Muscle layer of colon (tissue), 2 donors: ENCODE results near the gene TOR1AIP1.

Experiments used
- H3K27ac ChIP-seq: one replicate; pipeline ENCODE4 v1.7.0; 2013; ENCODE audit warnings: low read depth, mild to moderate bottlenecking, low read length, moderate library complexity
- H3K27me3 ChIP-seq, 2 donors: one replicate each; pipeline ENCODE4 v1.7.0; 2013; ENCODE audit warnings: low read length in 2 of 2, mild to moderate bottlenecking in 2 of 2; ENCODE audit not compliant: insufficient read depth in 2 of 2, control insufficient read depth in 1 of 2
- H3K36me3 ChIP-seq: one replicate; pipeline ENCODE4 v1.7.0; 2013; ENCODE audit warnings: mild to moderate bottlenecking, low read length; ENCODE audit not compliant: insufficient read depth
- H3K4me1 ChIP-seq: one replicate; pipeline ENCODE4 v1.7.0; 2013; ENCODE audit warnings: mild to moderate bottlenecking, low read length; ENCODE audit not compliant: insufficient read depth
- H3K4me3 ChIP-seq, 2 donors: one replicate each; pipeline ENCODE4 v1.7.0; 2013; ENCODE audit warnings: low read length in 2 of 2, low read depth in 1 of 2, mild to moderate bottlenecking in 1 of 2, moderate library complexity in 1 of 2
- H3K9ac ChIP-seq: one replicate; pipeline ENCODE4 v1.7.0; 2013; ENCODE audit warnings: low read length
- H3K9me3 ChIP-seq: one replicate; pipeline ENCODE4 v1.7.0; 2013; ENCODE audit warnings: mild to moderate bottlenecking, low read length
- donor health status: abdominal sarcoma.
- donor health status: Adenocarcinoma of cecum.

TOR1AIP1 gene

DNA sequence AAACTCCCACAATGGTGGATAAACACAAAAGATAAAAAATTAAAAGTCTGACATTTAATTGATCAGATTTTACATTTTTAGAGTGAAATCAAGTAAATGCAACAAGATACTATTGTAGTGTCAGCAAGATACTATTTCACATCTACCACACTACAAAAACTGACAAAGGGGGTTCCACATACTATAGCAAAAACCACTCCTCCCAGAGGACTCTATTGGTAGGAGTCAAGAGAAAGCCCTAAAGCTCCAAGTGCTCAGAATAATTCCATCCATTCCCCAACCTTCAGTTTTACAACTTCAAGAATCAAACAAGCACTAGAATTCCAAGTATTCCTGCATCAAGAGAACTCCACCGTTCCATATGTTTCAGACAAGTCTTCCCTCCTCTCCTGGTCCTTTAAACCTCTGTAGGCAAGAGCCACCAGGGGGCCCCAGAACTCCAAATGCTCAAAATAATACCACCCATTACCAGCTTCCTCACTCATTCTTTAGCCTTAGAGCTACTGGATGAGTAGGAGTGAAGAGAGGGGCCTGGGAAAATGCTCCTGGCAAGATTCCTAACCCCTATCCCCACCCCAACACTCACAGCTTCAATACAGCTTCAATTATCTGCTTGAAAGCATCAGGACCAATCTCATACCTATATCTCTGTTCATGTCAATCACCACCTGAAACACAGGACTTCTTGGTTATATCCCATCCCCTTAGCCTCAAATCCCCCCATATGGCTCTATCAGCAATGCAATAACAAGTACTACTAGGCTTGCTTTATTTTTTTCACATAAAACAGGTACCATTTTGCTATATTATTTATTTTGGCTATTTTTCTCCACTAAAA, 14.4 kb upstream of the TOR1AIP1 start:
- Histone ChIP-seq H3K27ac (no peak overlapping the region), H3K4me3 (no peak overlapping the region), H3K4me1 (peaks cover 24% of the 10 kb centered on the region), H3K36me3 (peaks cover 31% of the 10 kb centered on the region), H3K27me3 (no peaks in the 10 kb centered on the region), H3K9ac (no peak overlapping the region), H3K9me3 (no peaks in the 10 kb centered on the region)

DNA sequence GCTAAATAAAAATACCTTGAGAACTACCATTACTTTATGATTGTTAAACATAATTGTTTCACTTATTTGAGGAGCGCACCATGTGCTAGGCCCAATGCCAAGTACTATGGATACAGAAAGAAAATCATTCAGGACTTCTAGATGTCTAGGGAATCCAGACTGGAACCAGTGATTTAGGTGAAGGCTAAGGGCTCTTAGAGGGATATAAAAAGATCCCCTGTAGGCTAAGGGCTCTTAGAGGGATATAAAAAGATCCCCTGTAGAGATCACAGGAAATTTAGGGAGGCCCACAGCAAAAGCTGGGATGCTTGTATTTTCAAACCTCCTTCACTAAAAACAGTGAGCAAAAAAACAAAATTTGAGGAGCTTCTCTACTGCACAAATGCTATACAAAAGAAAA, 11.2 kb upstream of the TOR1AIP1 start:
- H3K4me3 ChIP-seq, result no peak overlapping the region
- no peaks in the 10 kb centered on the region for H3K9me3 ChIP-seq
- no peak overlapping the region for H3K27ac ChIP-seq
- peaks cover 32% of the 10 kb centered on the region for H3K4me1 ChIP-seq
- H3K9ac ChIP-seq, result no peak overlapping the region
- H3K36me3 ChIP-seq, result peaks cover 24% of the 10 kb centered on the region
- no peaks in the 10 kb centered on the region for H3K27me3 ChIP-seq

DNA sequence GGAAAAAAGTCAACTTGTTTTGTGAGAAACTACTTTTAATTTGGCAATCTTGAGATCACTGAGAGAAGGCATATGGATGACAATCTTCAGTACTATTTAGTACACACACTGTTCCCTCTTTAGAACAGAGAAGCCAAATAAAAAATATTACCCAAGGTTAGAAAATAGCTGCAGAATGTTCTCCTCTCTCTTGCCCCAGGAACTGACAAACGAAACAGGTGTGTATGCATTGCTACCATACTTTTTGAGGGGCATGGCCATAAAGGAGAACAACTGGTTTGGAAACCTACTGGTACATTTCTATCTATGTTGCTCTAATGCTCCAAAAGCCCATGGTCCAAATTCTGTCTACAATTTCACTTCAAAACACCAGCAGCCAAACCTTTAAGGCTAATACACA, 10.1 kb upstream of the TOR1AIP1 start:
- Histone ChIP-seq H3K27me3 (no peaks in the 10 kb centered on the region), H3K9me3 (no peaks in the 10 kb centered on the region), H3K4me1 (peaks cover 42% of the 10 kb centered on the region), H3K36me3 (peaks cover 23% of the 10 kb centered on the region), H3K4me3 (no peak overlapping the region), H3K9ac (no peak overlapping the region), H3K27ac (no peak overlapping the region)

DNA sequence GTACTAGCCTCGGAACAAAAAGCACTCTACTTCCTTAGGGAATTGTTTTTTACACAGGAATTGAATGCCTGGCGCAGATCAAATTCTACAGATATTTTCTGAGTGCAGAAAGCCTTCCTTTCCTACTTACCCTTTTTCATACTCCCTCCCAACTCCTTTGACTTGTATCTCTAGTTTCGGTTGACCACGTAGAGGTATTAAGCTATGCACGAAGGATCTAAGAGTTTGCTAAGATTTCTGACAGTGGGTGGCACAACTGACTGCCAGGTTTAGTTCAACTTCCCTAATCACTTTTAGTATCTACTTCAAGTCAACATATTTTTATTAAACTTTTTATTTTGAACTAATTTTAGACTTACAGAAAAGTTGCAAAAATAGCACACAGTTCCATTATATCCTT, 9.5 kb upstream of the TOR1AIP1 start:
- no peak overlapping the region for H3K9ac ChIP-seq
- H3K9me3 ChIP-seq, result no peaks in the 10 kb centered on the region
- H3K36me3 ChIP-seq, result peaks cover 23% of the 10 kb centered on the region
- no peak overlapping the region for H3K4me3 ChIP-seq
- no peak overlapping the region for H3K27ac ChIP-seq
- no peaks in the 10 kb centered on the region for H3K27me3 ChIP-seq
- H3K4me1 ChIP-seq, result peaks cover 42% of the 10 kb centered on the region

DNA sequence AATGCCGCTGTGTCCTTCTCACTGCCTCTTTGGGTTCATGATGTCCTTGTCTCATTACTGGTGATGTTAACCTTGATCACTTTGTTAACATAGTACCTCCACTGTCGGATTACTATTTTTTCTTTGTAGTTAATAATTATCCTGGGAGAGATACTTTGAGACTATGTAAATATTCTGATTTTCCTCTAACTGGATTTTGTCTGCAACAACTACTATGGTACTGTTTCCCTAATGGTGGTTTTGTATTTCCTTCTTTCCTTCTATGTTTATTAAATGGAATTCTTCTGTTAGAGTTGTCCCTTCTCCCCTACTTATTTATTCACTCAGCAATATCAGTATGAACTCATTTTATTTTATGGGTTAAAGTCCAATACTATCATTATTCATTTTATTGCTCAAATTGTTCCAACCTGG, 8.6 kb upstream of the TOR1AIP1 start:
- Histone ChIP-seq H3K9me3 (no peaks in the 10 kb centered on the region), H3K4me1 (peaks cover 42% of the 10 kb centered on the region), H3K9ac (no peak overlapping the region), H3K4me3 (no peak overlapping the region), H3K36me3 (peaks cover 16% of the 10 kb centered on the region), H3K27ac (no peak overlapping the region), H3K27me3 (no peaks in the 10 kb centered on the region)

DNA sequence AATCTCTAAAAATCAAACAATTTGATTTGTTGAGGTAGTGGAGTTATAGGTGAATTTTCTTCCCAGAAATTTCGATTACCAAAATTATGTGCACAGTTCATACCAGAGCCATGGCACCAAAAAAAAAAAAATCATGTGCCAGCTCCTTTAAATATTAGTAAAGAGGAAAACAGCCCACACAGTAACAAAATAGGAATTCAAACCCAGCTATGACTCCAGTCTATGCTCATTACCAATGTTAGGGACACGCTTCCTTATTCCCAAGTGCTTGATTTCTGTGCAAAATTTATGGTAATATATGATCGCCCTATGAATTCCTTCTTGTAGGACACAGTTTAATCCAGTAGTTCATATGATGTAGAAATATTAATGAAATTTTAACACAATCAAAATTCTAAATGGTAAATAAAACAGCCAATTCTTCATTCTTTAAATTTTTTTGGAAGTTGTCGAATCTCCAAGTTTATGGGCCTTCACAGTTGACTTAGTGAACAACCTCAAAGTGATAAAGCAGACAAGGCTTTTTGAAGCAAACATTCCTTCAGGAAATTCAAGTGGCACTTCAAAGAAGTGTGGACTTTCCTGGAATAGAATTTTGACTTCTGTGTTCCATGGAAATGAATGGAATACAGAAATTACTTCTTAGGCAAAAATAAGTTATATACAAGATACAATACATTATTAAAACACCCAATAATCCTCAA, 6.3 kb upstream of the TOR1AIP1 start:
- Histone ChIP-seq H3K4me1 (peaks cover 38% of the 10 kb centered on the region), H3K27me3 (no peaks in the 10 kb centered on the region), H3K36me3 (peaks cover 11% of the 10 kb centered on the region), H3K9ac (no peak overlapping the region), H3K4me3 (no peak overlapping the region), H3K27ac (no peak overlapping the region), H3K9me3 (no peaks in the 10 kb centered on the region)

DNA sequence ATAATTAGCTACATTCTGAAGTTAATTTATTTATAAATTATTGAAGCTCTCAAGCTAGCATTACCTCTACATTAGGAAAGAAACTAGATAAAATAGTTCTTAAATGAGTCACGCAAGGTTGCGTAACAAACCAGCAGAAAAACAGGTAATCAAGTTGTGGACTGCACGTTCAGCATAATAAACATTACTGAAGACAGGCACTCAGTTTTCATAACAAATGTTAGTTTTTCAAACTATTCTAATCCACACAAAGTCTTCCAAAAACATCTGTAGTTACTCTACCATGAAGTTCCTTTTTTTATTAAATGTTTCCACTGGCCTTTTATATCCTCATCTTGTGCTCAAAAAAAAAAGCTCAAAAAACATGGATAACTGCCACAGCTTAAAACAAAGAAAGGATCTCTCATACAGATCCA, 5.8 kb upstream of the TOR1AIP1 start:
- no peaks in the 10 kb centered on the region for H3K27me3 ChIP-seq
- no peaks in the 10 kb centered on the region for H3K9me3 ChIP-seq
- H3K36me3 ChIP-seq, result peaks cover 11% of the 10 kb centered on the region
- H3K4me1 ChIP-seq, result peaks cover 35% of the 10 kb centered on the region
- peak overlapping the region in 1 of 2 donors; percentile 11 for H3K4me3 ChIP-seq
- H3K27ac ChIP-seq, result no peak overlapping the region
- H3K9ac ChIP-seq, result no peak overlapping the region

DNA sequence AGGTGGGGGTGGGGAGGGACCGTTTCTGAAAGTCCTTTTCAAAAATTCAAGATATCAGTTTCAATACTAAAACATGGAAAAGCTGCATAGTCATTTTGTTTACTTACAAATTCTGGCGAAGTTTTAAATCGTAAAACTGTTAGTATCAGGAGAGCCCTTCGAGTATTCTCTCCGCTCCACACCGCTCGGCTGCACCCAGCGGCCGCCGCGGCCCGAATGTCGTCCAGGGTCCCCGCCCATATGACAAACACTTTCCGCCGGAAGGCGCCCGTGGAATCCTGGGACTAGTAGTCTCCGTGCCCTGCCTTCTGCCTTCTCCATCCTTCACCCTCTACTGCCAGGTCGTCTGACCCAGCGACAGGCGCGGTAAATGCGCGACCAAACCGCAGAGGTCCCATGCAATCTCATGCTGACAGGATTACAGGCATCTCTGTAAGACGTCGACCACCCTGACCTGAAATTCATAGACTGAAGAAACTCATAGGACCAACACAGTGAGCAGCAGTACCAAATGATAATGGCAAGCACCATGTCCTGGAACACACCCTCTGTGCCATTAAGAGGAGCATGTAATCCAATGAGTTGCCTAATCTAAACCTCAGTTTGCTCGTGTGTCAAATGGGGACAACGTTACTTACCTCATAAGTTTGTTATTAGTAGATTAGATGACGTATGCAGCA, 4.4 kb upstream of the TOR1AIP1 start, which contains the start of gene TOR1AIP2:
TSS of gene TOR1AIP2 (minus strand) at position 218 of the 680 bp plus-strand sequence. CDS start 25,138 bp downstream, outside the sequence.
- Histone ChIP-seq H3K4me3 (peak within 1 kb of the TSS; percentile 85 to 86), H3K4me1 (peaks cover 28% of the 10 kb centered on the region), H3K36me3 (peaks cover 11% of the 10 kb centered on the region), H3K27me3 (no peaks in the 10 kb centered on the region), H3K27ac (peak within 1 kb of the TSS; percentile 78), H3K9ac (peak within 1 kb of the TSS; percentile 35), H3K9me3 (no peaks in the 10 kb centered on the region)

DNA sequence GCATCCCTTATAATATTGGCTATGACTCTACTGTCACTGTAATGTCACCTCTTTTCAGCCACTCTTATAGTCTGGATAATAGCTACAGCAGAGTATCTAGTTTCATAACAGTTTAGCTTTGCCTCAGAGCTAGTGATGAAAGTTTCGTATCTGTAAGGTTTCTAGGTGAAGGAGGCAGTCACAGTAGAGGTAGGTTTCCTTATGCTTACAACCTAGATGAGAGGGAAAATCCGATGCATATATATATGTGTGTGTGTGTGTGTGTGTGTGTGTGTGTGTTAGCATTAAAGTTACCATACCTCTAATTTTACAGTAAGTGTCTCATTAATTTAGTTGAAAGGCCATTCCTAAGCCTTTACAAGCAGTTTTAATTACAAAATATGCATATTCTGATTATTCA, 2.3 kb upstream of the TOR1AIP1 start:
- Histone ChIP-seq H3K27me3 (no peaks in the 10 kb centered on the region), H3K9ac (no peak overlapping the region), H3K4me3 (no peak overlapping the region), H3K27ac (no peak overlapping the region), H3K4me1 (peaks cover 35% of the 10 kb centered on the region), H3K9me3 (no peaks in the 10 kb centered on the region), H3K36me3 (peaks cover 6% of the 10 kb centered on the region)

DNA sequence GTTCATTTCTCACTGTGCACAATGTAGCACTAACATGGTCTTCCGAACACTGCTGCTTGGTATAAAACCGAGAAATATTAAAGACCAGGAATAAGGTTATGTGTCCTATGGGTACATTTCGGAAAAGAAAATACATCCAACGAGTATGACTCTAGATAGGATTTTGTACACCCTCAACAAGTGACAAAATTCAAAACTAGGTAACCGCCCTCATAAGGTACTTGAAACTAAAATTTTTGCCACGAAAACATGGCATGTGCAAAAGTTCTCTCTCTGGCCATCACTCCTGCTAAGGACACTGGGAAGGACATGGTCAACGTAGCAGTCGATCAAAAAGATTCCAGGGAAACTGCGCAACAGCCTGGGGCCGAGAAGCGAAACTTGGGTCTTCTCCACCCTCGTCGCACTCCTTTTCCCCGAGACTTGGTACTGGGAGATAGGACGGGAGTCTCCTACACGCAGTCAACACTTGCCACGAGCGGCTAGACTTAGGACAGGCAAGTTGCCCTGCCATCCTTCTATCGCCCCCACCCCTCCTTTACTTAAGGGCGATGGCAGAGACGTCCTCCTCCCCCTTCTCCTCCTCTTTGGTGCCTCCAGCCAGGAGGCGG, 338 bp upstream of the TOR1AIP1 start:
- no peaks in the 10 kb centered on the region for H3K9me3 ChIP-seq
- H3K27me3 ChIP-seq, result no peaks in the 10 kb centered on the region
- H3K27ac ChIP-seq, result peak overlapping the region; percentile 95
- peaks cover 22% of the 10 kb centered on the region for H3K36me3 ChIP-seq
- peak overlapping the region; percentile 76 to 92 for H3K4me3 ChIP-seq
- H3K4me1 ChIP-seq, result peaks cover 39% of the 10 kb centered on the region
- H3K9ac ChIP-seq, result peak overlapping the region; percentile 93
